Astrocyte of the spinal cord (primary cell): ENCODE data around the gene MUC2.
"Not testable (repeated sequence)": the region's sequence is repeated elsewhere in the genome, so short reads cannot be mapped to it uniquely, and the experiment has no call there.

Experiments used
- DNase-seq: peaks from one replicate; pipeline ENCODE4 v3.0.0; 2011; ENCODE audit warnings: low read depth, low spot score
- H3K4me3 ChIP-seq: 2 replicates; pipeline ENCODE4 v1.5.1; 2011; ENCODE audit warnings: low read depth, mild to moderate bottlenecking, low read length, moderate library complexity
- CTCF ChIP-seq: IDR thresholded peaks from 2 replicates; pipeline ENCODE4 v1.5.1; 2012; ENCODE audit warnings: low read depth, mild to moderate bottlenecking, low read length, inconsistent platforms
- in situ Hi-C: cut with HindIII; loops from 2 replicates; pipeline ENCODE4 v1.10.0; 2017; ENCODE audit warnings: low sequenced_read_pairs

MUC2 gene

GRCh38 chr11:1112351-1113191 is 37.9 kb downstream of the MUC2 start:
- in situ Hi-C loops = no loop called here

GRCh38 chr11:1113405-1114201 is 38.9 kb downstream of the MUC2 start:
- in situ Hi-C loops = no loop called here
- no peak for DNase-seq
- TF ChIP-seq CTCF = no peak
- H3K4me3 ChIP-seq = no peak overlapping the region

More at GRCh38 chr11:1112351-1113191, 37.9 kb downstream of the MUC2 start:
- no peak for TF ChIP-seq CTCF
- DNase-seq = no peak
- no peak overlapping the region for H3K4me3 ChIP-seq

- H3K4me3 ChIP-seq, in situ Hi-C loops, DNase-seq: not testable (repeated sequence)
These were observed 40.6 kb downstream of the MUC2 start for GRCh38 chr11:1115292-1115691.

GRCh38 chr11:1116104-1116503 is 41.4 kb downstream of the MUC2 start:
- TF ChIP-seq CTCF = no peak
- no peak overlapping the region for H3K4me3 ChIP-seq
- DNase-seq = no peak
- in situ Hi-C loops = no loop called here

GRCh38 chr11:1116666-1117390 is 42.2 kb downstream of the MUC2 start:
- no peak for TF ChIP-seq CTCF
- in situ Hi-C loops = no loop called here
- no peak for DNase-seq
- H3K4me3 ChIP-seq = no peak overlapping the region

- no peak for TF ChIP-seq CTCF
- in situ Hi-C loops = no loop called here
- no peak for DNase-seq
- no peak overlapping the region for H3K4me3 ChIP-seq
These were observed 43.3 kb downstream of the MUC2 start for GRCh38 chr11:1117992-1118391.
